HG03196 (cell line): ENCODE data around the gene STK32C.

Experiments
- ATAC-seq: cut with Tn5 transposase; IDR thresholded peaks from one replicate; pipeline ENCODE4 v1.9.1; 2021; ENCODE audit not compliant: unreplicated experiment

The STK32C gene

GRCh38 chr10:132189016-132189415, 118.7 kb downstream of the STK32C start:
- ATAC-seq: no peak

GRCh38 chr10:132188331-132188730, 119.4 kb downstream of the STK32C start:
- ATAC-seq: no peak

DNA sequence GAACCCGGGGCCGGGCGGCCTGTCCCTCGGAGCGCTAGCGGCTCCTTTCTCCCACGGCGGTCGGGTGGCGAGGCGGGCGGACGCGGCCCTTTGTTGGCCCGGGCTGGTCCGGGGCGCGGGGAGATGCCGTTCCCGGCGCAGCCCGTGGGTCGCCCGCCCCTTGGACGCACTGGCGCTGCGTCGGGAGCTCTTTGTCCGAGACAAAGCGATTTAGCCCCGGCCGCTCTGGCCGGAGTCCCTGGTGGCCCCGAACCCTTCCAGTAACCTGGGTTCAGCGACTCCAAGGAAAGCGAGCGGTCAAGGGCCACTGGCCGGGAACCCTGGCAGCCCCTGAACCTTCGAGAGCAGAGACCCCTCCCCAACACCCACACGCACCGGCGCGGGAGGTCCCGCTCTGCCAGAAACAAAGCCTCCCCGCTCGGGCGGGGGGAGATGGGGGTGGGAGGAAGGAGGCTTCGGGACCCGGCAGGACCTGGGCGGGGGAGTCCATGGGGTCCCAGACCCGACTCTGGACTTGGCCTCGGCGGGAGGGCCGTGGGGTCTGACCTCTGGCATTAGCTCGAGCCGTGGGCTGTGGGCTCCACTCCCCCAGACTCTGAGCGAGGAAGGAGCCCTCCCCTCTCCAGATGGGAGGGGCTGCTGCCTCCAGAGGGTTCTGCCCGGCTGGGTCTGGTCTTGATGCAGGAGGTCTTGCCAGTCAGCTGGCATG, 120.2 kb downstream of the STK32C start:
- no peak for ATAC-seq

GRCh38 chr10:132186488-132187429, 121.0 kb downstream of the STK32C start, which contains the start of gene DPYSL4:
TSS of gene DPYSL4 (plus strand) at chr10:132186948. CDS start at chr10:132187064, 116 bp downstream.
- ATAC-seq: no peak

DNA sequence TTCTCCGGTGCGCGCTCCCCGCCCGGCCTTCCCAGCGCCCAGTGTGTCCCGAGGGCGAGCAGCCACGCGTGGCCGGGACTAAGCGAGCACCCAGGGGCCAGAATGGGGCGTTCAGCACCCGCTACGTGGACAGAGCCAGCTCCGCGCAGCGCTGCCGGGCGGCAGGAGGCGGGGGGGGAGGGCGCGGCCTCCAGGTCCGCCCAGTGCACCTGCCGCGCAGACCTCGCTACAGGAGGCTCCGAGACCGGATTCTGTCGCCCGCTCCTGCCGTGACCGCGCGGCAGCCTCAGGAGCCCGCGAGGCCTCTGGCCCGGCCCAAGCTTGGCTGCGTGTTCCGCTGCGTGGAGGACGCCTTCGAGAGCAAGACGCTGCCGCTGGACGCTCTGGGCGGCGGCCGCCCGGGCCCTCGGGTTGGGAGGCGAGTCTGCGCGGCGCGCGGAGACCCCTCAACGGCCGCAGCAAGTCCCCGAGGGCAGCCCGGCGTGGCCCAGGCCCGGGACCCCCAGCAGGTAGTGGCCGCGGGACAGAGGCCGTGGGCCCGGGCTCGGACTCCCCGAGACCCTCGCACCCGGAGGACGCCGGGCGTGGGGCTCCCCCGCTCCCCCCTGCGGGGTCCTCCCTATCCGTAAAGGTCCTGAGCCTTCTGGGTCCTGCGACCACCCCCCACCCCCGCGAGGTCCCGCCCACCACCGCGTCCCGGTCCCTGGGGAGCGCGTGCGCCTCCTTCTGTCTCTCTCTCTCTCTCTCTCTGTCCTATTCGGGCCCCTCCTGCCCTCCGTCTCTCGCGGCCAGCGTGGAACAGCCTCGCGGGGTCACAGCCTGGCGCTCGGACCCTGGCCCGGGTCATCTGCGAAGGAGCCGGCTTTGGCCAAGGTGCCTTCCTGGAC, 121.9 kb downstream of the STK32C start:
- no peak for ATAC-seq

GRCh38 chr10:132184816-132185593, 122.7 kb downstream of the STK32C start:
- no peak for ATAC-seq

GRCh38 chr10:132183046-132183445, 124.7 kb downstream of the STK32C start:
- ATAC-seq: no peak

DNA sequence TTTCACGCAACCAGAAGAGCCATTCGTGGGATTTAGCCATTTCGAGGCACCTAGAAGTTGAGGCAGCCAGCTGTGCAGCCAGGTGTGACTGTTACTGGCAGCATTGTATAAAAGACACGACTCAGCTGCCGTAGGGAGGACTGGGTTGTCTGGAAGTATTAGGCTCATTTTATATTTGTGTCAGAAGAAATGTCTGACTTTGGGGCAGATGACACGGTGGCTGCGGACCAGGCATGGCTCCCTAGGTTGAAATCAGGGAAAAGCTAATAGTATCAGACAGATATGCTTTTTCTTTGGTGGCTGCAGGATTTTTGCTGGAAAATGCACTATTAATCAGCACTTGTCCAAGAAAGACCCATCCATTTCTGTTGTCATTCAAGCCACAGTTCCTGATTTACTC, 125.2 kb downstream of the STK32C start:
- ATAC-seq: no peak

- no peak for ATAC-seq
These were observed 125.9 kb downstream of the STK32C start for GRCh38 chr10:132181691-132182425.

DNA sequence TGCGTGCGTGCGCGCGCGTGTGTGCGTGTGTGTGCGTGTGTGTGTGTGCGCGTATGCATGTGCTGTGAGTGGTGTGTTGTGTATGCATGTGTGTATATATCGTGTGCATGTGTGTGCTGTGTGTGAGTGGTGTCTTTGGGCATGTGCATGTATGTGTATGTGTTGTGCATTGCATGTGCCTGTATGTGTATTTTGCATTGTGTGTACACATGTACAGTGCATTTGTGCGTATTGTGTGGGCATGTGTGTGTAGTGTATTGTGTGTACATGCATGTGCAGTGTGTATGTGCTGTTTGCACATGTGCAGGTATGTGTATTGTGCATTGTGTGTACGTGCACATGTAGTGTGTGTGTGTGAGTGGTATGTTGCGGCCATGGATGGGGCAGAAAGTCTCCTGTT, 127.0 kb downstream of the STK32C start:
- no peak for ATAC-seq

- ATAC-seq: no peak
These were observed 128.0 kb downstream of the STK32C start for GRCh38 chr10:132179551-132180392.

DNA sequence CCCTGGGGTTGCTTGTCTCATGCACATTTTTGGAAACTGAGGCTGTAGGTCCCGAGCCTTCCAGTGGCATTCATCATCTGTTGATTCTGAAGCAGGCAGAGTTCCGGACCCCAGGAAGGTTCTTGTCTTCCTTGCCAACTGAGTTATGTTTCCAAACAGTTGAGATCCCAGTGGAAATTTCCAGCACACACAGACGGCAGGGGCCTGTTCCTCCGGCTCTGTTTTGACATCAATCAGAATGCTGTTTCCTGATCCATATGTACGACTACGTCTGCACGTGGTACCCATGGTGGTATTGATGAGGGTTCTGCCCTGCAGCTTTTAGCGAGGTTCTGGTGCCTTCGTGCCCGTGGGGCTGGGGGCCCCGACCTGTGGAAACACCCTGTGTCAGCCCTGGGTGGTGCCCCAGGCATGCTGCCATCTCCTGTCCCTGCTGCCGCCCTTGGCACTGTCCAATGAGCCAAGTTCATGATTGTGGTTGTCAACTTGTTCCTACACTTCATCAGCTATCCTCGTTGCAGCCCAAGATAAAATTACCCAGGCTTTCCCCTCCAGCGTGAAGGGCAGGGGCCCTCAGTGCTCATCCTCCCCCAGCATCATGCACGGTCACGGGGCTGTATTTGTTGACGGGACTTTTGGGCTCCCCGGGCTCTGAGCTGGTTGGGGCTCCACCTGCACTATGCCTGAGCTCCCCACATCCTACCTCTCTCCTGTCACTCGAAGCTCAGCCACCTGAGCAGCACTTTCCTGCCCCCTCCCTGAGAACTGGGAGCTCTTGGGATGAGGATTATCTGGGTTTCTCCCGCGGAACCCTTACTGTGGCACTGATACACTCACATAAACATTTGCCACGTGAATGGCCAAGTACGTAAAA, 128.8 kb downstream of the STK32C start:
- ATAC-seq: no peak

DNA sequence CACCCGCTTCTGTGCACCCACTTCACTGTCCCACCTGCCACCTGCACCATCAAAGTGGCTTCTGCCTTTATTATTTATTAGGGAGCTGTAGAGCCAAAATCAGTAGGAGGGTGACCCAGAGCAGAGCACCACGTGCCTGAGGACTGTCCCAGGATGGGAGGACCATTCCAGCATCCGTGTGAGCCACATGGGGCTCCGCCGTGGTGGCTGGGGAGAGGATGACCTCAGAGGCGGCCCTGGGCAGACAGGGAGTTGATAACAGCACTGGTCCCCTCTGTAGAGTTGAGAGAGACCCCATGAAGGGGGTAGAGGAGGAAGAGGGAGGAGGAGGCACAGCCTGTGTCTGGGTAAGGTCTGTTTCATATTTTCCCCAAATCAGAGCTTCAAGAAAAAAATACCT, 129.7 kb downstream of the STK32C start:
- no peak for ATAC-seq

DNA sequence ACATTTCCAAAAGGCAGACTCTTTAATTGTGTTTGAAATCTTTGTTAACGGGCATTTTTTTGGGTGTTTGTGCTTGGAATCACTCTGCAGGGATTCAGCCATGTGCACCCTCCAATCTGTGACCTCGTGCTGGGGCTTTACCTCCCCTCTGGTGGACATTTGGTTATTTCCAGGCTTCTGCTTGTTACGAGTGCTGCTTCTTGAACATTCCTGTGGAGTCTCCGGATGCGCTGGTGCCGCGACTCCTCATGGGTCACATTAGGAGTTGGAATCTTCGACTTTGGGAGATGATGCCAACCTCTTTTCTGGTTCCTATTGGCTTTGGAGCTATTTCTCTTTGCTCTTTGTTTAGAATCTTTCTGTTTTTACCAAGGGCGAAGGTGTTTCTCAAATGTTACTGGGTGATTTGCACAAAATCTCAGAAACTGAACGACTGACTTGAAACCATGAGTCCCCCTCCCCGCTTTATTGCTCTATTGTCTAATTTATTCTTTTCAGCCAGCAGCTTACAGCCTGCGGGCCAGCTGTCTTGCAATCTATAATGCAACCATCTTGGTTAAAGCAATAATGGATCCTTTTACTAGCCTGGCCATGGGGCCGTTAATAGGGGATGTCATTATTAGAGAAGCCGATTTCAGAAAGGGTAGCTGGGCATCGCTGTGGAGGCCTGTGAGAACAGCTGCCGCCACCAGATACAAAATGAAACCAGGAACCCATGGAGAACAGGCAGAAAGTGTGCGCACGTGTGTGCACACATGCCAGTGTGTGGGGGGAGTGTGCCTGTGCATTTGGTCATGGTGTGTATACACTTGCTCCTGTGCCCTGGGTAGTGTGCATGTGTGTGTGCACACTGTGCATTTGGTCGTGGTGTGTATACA, 130.9 kb downstream of the STK32C start:
- ATAC-seq: no peak

DNA sequence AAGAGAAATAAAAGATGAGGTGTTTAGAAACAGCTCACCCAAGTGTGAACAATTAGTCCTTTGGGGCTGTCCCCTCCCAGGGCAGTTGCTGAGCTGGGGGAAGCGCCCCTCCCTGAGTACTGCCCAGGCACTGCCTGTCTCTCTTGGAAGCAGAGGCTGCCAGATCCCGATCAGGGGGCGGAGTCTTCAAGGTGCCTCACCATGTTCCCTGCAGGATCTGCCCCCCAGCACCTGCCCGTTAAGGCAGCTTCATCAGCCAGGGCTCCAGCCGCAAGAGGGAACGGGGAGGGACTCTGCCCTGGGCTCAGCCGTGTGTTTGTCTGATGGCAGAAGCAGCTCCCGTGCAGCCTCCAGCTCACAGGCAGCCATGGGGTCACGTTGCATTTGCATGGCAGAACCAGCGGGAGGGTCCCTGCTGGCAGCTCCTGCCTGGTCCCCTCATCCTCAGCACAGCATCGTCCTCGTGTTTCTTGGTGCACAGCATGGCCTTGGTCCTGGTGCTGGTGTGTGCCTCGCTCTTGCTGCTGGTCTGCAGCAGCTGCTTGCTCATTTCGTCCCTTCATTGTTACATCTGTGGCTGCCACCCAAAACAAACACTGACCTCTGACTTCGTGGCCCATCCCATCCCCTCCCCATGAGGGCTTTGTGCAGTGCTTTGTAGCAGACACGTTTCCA, 131.7 kb downstream of the STK32C start:
- ATAC-seq: no peak

DNA sequence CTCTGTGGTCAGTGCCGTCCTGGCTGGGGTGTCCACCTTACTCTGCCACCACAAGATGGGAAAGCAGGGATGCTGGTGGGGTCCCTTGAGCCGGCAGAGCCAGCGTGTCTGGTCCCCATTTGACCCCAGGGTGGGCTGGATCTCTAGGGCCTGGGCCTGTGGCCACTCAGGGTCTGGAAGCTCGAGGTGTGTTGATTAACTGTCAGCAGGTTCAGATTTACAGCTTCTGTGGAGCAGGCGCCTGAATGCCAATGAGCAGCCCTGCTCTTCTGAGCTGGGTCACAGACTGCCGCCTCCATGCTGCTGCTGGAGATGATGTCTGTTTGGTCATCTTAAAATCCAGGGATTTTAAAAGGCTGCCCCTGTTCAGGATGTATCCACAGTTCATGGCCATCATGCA, 132.3 kb downstream of the STK32C start:
- ATAC-seq: no peak
